Keratinocyte (primary cell): Measurements from ENCODE around the gene ETF1. TPM values are rescaled to one million over a fixed set of nuclear protein-coding genes. Genes with fewer than 3 reads are reported as not detected.

Source experiments
- DNase-seq: peaks from one replicate; pipeline ENCODE4 v3.0.0-alpha.2; 2011; ENCODE audit warnings: low read depth, missing footprints, low spot score
- FAIRE-seq: peaks from 2 replicates; lab custom pipeline; 2011; peaks lifted over from hg19 to GRCh38; lab: Jason Lieb, UNC
- H2AFZ ChIP-seq: 2 replicates; pipeline ENCODE4 v1.6.0; 2012; ENCODE audit warnings: low read length, control low read depth, inconsistent platforms; ENCODE audit not compliant: control insufficient read depth
- H3K27ac ChIP-seq: 2 replicates; pipeline ENCODE4 v1.5.1; 2011; ENCODE audit warnings: low read length; ENCODE audit not compliant: control insufficient read depth, insufficient read depth
- H3K27me3 ChIP-seq: 3 replicates; pipeline ENCODE4 v1.6.0; 2011; ENCODE audit warnings: low read length; ENCODE audit not compliant: control insufficient read depth, insufficient read depth; ENCODE audit errors: extremely low read depth
- H3K36me3 ChIP-seq, 2 experiments: 2 replicates in 1 of 2; 3 replicates in 1 of 2; pipeline ENCODE4 v1.5.1; 2011; ENCODE audit warnings: low read length in 2 of 2, mild to moderate bottlenecking in 1 of 2; ENCODE audit not compliant: control insufficient read depth in 2 of 2, insufficient read depth in 2 of 2; ENCODE audit errors: extremely low read depth in 1 of 2
- H3K4me1 ChIP-seq: 3 replicates; pipeline ENCODE4 v1.5.1; 2011; ENCODE audit warnings: low read length; ENCODE audit not compliant: control insufficient read depth, insufficient read depth; ENCODE audit errors: extremely low read depth
- H3K4me2 ChIP-seq: 3 replicates; pipeline ENCODE4 v1.6.0; 2011; ENCODE audit warnings: low read depth, low read length; ENCODE audit not compliant: control insufficient read depth, insufficient read depth; ENCODE audit errors: extremely low read depth
- H3K4me3 ChIP-seq, 3 experiments: fragments of 200-600 bp in 1 of 3; sonication (generic) in 1 of 3; 2 replicates in 2 of 3; 3 replicates in 1 of 3; pipeline ENCODE4 v1.5.1; 2011 to 2016; ENCODE audit warnings: low read length in 3 of 3, mild to moderate bottlenecking in 3 of 3, control low read depth in 2 of 3, inconsistent platforms in 1 of 3, low read depth in 1 of 3, mixed read lengths in 1 of 3, mixed run types in 1 of 3, moderate library complexity in 1 of 3; ENCODE audit not compliant: control insufficient read depth in 2 of 3, insufficient read depth in 2 of 3; ENCODE audit errors: extremely low read depth in 1 of 3
- H3K79me2 ChIP-seq: 2 replicates; pipeline ENCODE4 v1.6.0; 2012; ENCODE audit warnings: low read length; ENCODE audit not compliant: control insufficient read depth, insufficient read depth
- H3K9ac ChIP-seq: 3 replicates; pipeline ENCODE4 v1.6.0; 2011; ENCODE audit warnings: low read length; ENCODE audit not compliant: control insufficient read depth, insufficient read depth; ENCODE audit errors: extremely low read depth
- H3K9me1 ChIP-seq: 3 replicates; pipeline ENCODE4 v1.6.0; 2011; ENCODE audit warnings: low read length; ENCODE audit not compliant: control insufficient read depth, insufficient read depth; ENCODE audit errors: extremely low read depth
- H3K9me3 ChIP-seq: 2 replicates; pipeline ENCODE4 v1.5.1; 2012; ENCODE audit warnings: low read depth, low read length; ENCODE audit not compliant: control insufficient read depth
- H4K20me1 ChIP-seq: 3 replicates; pipeline ENCODE4 v1.6.0; 2011; ENCODE audit warnings: low read length; ENCODE audit not compliant: control insufficient read depth, insufficient read depth; ENCODE audit errors: extremely low read depth
- EZH2 ChIP-seq: IDR thresholded peaks from one replicate; pipeline ENCODE4 v1.6.1; 2012; ENCODE audit warnings: inconsistent platforms, mild to moderate bottlenecking, low read length, moderate library complexity
- dilution Hi-C: fragments of 300-500 bp; cut with MboI; formaldehyde crosslinking; loops from one replicate; pipeline ENCODE4 v1.7.0; 2020; ENCODE audit warnings: low sequenced_read_pairs; ENCODE audit not compliant: extremely low pct_ligation_motif_present
- polyA plus RNA-seq, 5 experiments: library from polyadenylated mRNA; depleted of rRNA in 3 of 5; stranded (reverse) in 3 of 5; stranded (forward) in 1 of 5; unstranded in 1 of 5; fragments of >200 nt; gene quantifications; 1 replicate in 1 of 5; 2 replicates in 3 of 5; 3 replicates in 1 of 5; pipeline versions ENCODE4 v1.2.1 to v1.2.3, GENCODE V29; 2011 to 2012; ENCODE audit warnings: missing spikeins in 2 of 5, low read depth in 1 of 5, low replicate concordance in 1 of 5
- TF ChIP-seq, protein P1 (sequence below), 3 experiments: IDR thresholded peaks in 1 of 3; conservative IDR thresholded peaks in 1 of 3; optimal IDR thresholded peaks in 1 of 3; 2 replicates in 2 of 3; 3 replicates in 1 of 3; pipeline versions ENCODE3 to v1.5.1; 2011; ENCODE audit warnings: low read length in 3 of 3, mild to moderate bottlenecking in 3 of 3, moderate library complexity in 2 of 3, control low read depth in 1 of 3, inconsistent platforms in 1 of 3; ENCODE audit not compliant: insufficient read depth in 2 of 3; ENCODE audit errors: extremely low read depth in 1 of 3

The ETF1 gene
- polyA plus RNA-seq, 1 donor (not counting 4 experiments of a cell fraction or from before 2014, with no cell fraction given), result 137 TPM

DNA sequence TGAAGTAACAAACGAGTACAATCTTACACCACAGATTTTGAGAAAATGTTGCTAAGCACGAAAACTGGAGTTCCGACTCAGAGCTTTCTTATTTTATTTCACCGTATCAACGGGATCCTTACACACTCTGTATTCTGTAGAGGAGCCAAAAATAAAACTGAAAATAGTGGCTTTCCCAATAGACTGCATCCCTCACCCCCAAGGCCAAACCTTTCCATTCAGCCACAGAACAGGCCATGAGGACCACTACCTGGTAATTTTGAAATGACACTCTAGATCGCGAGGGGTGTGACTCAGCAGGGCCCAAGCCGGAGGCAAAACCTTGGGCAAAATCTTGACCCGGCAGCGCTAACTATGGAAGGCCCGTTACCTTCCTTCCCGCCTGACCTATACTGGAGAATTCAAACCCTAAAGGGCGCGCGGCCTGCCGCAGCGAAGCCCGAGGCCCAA, 31.7 kb upstream of the ETF1 start:
- H3K4me2 ChIP-seq, result peak overlapping the region; percentile 96
- H3K9me3 ChIP-seq, result no peaks in the 10 kb centered on the region
- H3K79me2 ChIP-seq, result peaks cover 52% of the 10 kb centered on the region
- peaks cover 10% of the 10 kb centered on the region for H3K4me1 ChIP-seq
- FAIRE-seq (no peak), DNase-seq (no peak)
- dilution Hi-C loops, result no loop called here
- no peaks in the 10 kb centered on the region for H3K27me3 ChIP-seq
- H3K9me1 ChIP-seq, result no peaks in the 10 kb centered on the region
- peak overlapping the region; percentile 16 for H2AFZ ChIP-seq
- no peak for TF ChIP-seq EZH2
- TF ChIP-seq, protein P1, sequence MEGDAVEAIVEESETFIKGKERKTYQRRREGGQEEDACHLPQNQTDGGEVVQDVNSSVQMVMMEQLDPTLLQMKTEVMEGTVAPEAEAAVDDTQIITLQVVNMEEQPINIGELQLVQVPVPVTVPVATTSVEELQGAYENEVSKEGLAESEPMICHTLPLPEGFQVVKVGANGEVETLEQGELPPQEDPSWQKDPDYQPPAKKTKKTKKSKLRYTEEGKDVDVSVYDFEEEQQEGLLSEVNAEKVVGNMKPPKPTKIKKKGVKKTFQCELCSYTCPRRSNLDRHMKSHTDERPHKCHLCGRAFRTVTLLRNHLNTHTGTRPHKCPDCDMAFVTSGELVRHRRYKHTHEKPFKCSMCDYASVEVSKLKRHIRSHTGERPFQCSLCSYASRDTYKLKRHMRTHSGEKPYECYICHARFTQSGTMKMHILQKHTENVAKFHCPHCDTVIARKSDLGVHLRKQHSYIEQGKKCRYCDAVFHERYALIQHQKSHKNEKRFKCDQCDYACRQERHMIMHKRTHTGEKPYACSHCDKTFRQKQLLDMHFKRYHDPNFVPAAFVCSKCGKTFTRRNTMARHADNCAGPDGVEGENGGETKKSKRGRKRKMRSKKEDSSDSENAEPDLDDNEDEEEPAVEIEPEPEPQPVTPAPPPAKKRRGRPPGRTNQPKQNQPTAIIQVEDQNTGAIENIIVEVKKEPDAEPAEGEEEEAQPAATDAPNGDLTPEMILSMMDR (optimal IDR thresholded peaks at IDR 0.05 in 1 of 3, IDR thresholded peaks at IDR 0.05 in 1 of 3, conservative IDR thresholded peaks at IDR 0.05 in 1 of 3; ENCODE audit: extremely low read depth in 1 of 3, insufficient read depth in 2 of 3, low read length in 3 of 3), result no peak
- H3K4me3 ChIP-seq, result peak overlapping the region; percentile 88 to 100 (median 100)
- peaks cover 17 to 27% of the 10 kb centered on the region in 2 experiments for H3K36me3 ChIP-seq
- peak overlapping the region; percentile 99 for H3K27ac ChIP-seq
- peak overlapping the region; percentile 99 for H3K9ac ChIP-seq
- H4K20me1 ChIP-seq, result peaks cover 15% of the 10 kb centered on the region

DNA sequence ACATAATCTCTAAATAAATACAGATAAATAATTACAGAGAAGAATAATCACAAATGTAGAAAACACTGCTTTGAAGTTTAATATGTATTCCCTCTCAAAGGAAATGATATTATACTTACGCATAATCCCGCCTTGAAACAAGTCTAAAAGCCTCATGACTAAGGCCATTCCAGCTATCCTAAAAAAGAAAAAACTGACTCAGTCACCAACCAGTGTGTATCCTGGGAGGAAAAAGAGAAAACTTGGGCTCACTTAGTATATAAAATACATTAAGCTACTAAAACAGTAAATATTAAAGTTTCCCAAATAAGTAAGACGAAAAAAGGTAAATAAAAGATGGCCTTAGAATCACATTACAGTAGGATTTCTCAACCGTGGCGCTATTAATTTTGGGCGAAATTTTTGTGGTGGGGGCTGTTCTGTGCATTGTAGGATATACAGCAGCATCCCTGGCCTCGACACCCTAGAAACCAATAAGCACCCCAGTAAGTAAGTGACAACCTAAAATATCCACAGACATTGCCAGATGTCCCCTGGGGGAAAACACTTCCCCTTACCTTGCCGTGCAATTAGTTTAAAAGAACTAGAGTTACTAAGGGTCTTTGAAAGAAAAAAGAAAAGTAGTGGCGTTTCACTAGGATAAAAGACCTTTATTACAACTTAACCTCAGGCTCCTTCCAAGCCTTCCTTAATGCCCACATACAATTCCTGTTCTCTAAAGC, 31.1 kb upstream of the ETF1 start:
- peaks cover 10% of the 10 kb centered on the region for H3K4me1 ChIP-seq
- no peak for TF ChIP-seq EZH2
- dilution Hi-C loops, result no loop called here
- no peaks in the 10 kb centered on the region for H3K9me1 ChIP-seq
- no peaks in the 10 kb centered on the region for H3K27me3 ChIP-seq
- H3K27ac ChIP-seq, result peak overlapping the region; percentile 99
- DNase-seq, result no peak
- H2AFZ ChIP-seq, result no peak overlapping the region
- H4K20me1 ChIP-seq, result peaks cover 16% of the 10 kb centered on the region
- FAIRE-seq, result no peak
- H3K9me3 ChIP-seq, result no peaks in the 10 kb centered on the region
- H3K4me2 ChIP-seq, result peak overlapping the region; percentile 96
- H3K4me3 ChIP-seq, result peak overlapping the region; percentile 88 to 100 (median 100)
- H3K36me3 ChIP-seq, result peaks cover 20 to 27% of the 10 kb centered on the region in 2 experiments
- peaks cover 58% of the 10 kb centered on the region for H3K79me2 ChIP-seq
- peak overlapping the region; percentile 99 for H3K9ac ChIP-seq
